ENCODE measurements around the gene CLTA.

- TF ChIP-seq POLR2AphosphoS5 (IDR thresholded peaks at IDR 0.05) (no peak), CTCF (IDR thresholded peaks at IDR 0.05) (no peak)
These were observed 34.6 kb upstream of the CLTA start for GRCh38 chr9:36156116-36156515.

Measured in breast epithelium (tissue), 3 donors.